SK-N-SH (cell line): ENCODE results near the gene PRICKLE2. TPM values are rescaled to one million over a fixed set of nuclear protein-coding genes. Genes with fewer than 3 reads are reported as not detected.

ENCODE experiments used
- CTCF ChIA-PET: fragments of 300-600, 350-600 bp; formaldehyde crosslinking; extraction: SDS; loops from one replicate; lab custom pipeline; 2021; lab: Yijun Ruan, JAX
- POLR2A ChIA-PET: fragments of 350-600 bp; sonication (Branson Sonifier 250); formaldehyde crosslinking; extraction: SDS; loops from one replicate; lab custom pipeline; 2020; ENCODE audit warnings: antibody characterized with exemption, inconsistent platforms; lab: Yijun Ruan, JAX
- DNase-seq: peaks from one replicate; pipeline ENCODE4 v3.0.0; 2012
- H2AFZ ChIP-seq: fragments of 200-600 bp; sonication (generic); 2 replicates; pipeline ENCODE4 v1.8.1; 2016; ENCODE audit warnings: antibody characterized with exemption, mild to moderate bottlenecking, low read depth
- H3F3A ChIP-seq: fragments of 200-600 bp; sonication (generic); replicated peaks from 2 replicates; pipeline ENCODE3; 2016; ENCODE audit warnings: antibody characterized with exemption, mild to moderate bottlenecking; ENCODE audit not compliant: insufficient read depth
- H3K27ac ChIP-seq, 2 experiments: fragments of 200-500 bp in 1 of 2; fragments of 200-600 bp in 1 of 2; sonication (Bioruptor generic) in 1 of 2; sonication (generic), shearing (Covaris generic) in 1 of 2; 2 replicates each; pipeline versions ENCODE4 v1.5.1 to v1.6.1; 2014 to 2016; ENCODE audit warnings: low read depth in 2 of 2, inconsistent platforms in 1 of 2, low read length in 1 of 2, mild to moderate bottlenecking in 1 of 2, mixed read lengths in 1 of 2
- H3K27me3 ChIP-seq: fragments of 200-600 bp; sonication (generic), shearing (Covaris generic); 2 replicates; pipeline ENCODE4 v1.6.1; 2016; ENCODE audit warnings: mixed run types; ENCODE audit not compliant: insufficient read depth
- H3K36me3 ChIP-seq, 2 experiments: fragments of 200-500 bp in 1 of 2; fragments of 200-600 bp in 1 of 2; sonication (Bioruptor generic) in 1 of 2; sonication (generic) in 1 of 2; replicated peaks in 1 of 2; 2 replicates each; pipeline versions ENCODE3 to v1.5.1; 2014 to 2016; ENCODE audit warnings: low read length in 1 of 2, mild to moderate bottlenecking in 1 of 2; ENCODE audit not compliant: insufficient read depth in 2 of 2, control insufficient read depth in 1 of 2
- H3K4me1 ChIP-seq, 2 experiments: fragments of 200-500 bp in 1 of 2; fragments of 200-600 bp in 1 of 2; sonication (Bioruptor generic) in 1 of 2; sonication (generic), shearing (Covaris generic) in 1 of 2; 2 replicates each; pipeline versions ENCODE4 v1.5.1 to v1.6.1; 2014 to 2016; ENCODE audit warnings: low read depth in 1 of 2, low read length in 1 of 2, mixed run types in 1 of 2; ENCODE audit not compliant: insufficient read depth in 2 of 2, control insufficient read depth in 1 of 2
- H3K4me2 ChIP-seq: fragments of 200-600 bp; sonication (generic), shearing (Covaris generic); 2 replicates; pipeline ENCODE4 v1.6.1; 2017; ENCODE audit warnings: mixed run types
- H3K4me3 ChIP-seq, 2 experiments: fragments of 200-500 bp in 1 of 2; fragments of 200-600 bp in 1 of 2; sonication (Bioruptor generic) in 1 of 2; sonication (generic), shearing (Covaris generic) in 1 of 2; 2 replicates each; pipeline versions ENCODE4 v1.5.1 to v1.8.1; 2014 to 2016; ENCODE audit warnings: low read depth in 2 of 2, inconsistent platforms in 1 of 2, low read length in 1 of 2, mild to moderate bottlenecking in 1 of 2, mixed read lengths in 1 of 2, moderate library complexity in 1 of 2
- H3K79me2 ChIP-seq: fragments of 200-600 bp; sonication (generic); 2 replicates; pipeline ENCODE4 v1.8.1; 2017; ENCODE audit warnings: mild to moderate bottlenecking; ENCODE audit not compliant: insufficient read depth
- H3K9ac ChIP-seq: fragments of 200-600 bp; sonication (generic); 2 replicates; pipeline ENCODE4 v1.6.1; 2017; ENCODE audit warnings: mixed run types
- H3K9me2 ChIP-seq: fragments of 200-600 bp; sonication (generic); 2 replicates; pipeline ENCODE4 v1.6.1; 2017; ENCODE audit warnings: mixed run types
- H3K9me3 ChIP-seq: fragments of 200-600 bp; sonication (generic); 2 replicates; pipeline ENCODE4 v1.6.1; 2017; ENCODE audit warnings: mixed run types, mild to moderate bottlenecking, moderate library complexity
- H4K20me1 ChIP-seq: fragments of 200-600 bp; sonication (generic); 2 replicates; pipeline ENCODE4 v1.6.1; 2017; ENCODE audit warnings: mild to moderate bottlenecking, mixed run types; ENCODE audit not compliant: insufficient read depth
- EZH2phosphoT487 ChIP-seq: fragments of 200-600 bp; sonication (generic); IDR thresholded peaks from 2 replicates; pipeline ENCODE4 v1.6.1; 2017; ENCODE audit warnings: low read depth, mixed run types, mild to moderate bottlenecking, antibody characterized with exemption, moderate library complexity, borderline replicate concordance
- FOSL2 ChIP-seq: IDR thresholded peaks from 2 replicates; pipeline ENCODE4 v1.4.0; 2012; ENCODE audit warnings: low read depth, mild to moderate bottlenecking, moderate library complexity, borderline replicate concordance
- GATA2 ChIP-seq: sonication (generic); formaldehyde crosslinking; IDR thresholded peaks from 2 replicates; pipeline ENCODE4 v1.5.0; 2020; ENCODE audit warnings: mild to moderate bottlenecking, missing genetic modification reagents
- MAX ChIP-seq: IDR thresholded peaks from 2 replicates; pipeline ENCODE4 v1.4.0; 2012; ENCODE audit warnings: low read depth
- MXI1 ChIP-seq: IDR thresholded peaks from 2 replicates; pipeline ENCODE4 v1.6.1; 2012; ENCODE audit warnings: mild to moderate bottlenecking, low read depth, low read length, improper control_type of control experiment
- NRF1 ChIP-seq: IDR thresholded peaks from 2 replicates; pipeline ENCODE4 v1.6.1; 2012; ENCODE audit warnings: low read depth, mild to moderate bottlenecking, low read length
- PBX3 ChIP-seq: IDR thresholded peaks from 2 replicates; pipeline ENCODE4; 2012
- RAD21 ChIP-seq: IDR thresholded peaks from 2 replicates; pipeline ENCODE4 v1.6.1; 2012; ENCODE audit warnings: mild to moderate bottlenecking, low read length
- RCOR1 ChIP-seq: fragments of 150-350 bp; IDR thresholded peaks from 2 replicates; pipeline ENCODE4 v1.6.1; 2017; ENCODE audit warnings: antibody characterized with exemption, low read length
- RFX5 ChIP-seq: IDR thresholded peaks from 2 replicates; pipeline ENCODE4 v1.6.1; 2012; ENCODE audit warnings: mild to moderate bottlenecking, improper control_type of control experiment, low read length
- TEAD4 ChIP-seq: IDR thresholded peaks from 2 replicates; pipeline ENCODE4 v1.4.0; 2012; ENCODE audit warnings: mild to moderate bottlenecking, borderline replicate concordance; ENCODE audit not compliant: insufficient read depth
- WGBS: methylation state at CpG from one replicate; pipeline ENCODE4 v1.1.6; 2017; ENCODE audit warnings: low lambda C conversion rate; 5-methylcytosine and 5-hydroxymethylcytosine counted together
- polyA plus RNA-seq, 3 experiments: library from polyadenylated mRNA; depleted of rRNA; stranded (reverse); fragments of >200 nt; gene quantifications; 2 replicates each; pipeline ENCODE4 v1.2.3, GENCODE V29; 2012
- small RNA-seq, 7 experiments: library from RNA; depleted of rRNA; stranded (forward); fragments of <200 nt; gene quantifications; one replicate each; pipeline ENCODE3, GENCODE V24; 2012

Gene PRICKLE2
- polyA plus RNA-seq, 1 of the 3 experiments (the other 2 are of a cell fraction) = 0.67 TPM

- CTCF ChIA-PET = interaction anchor here (1.0 to 5.1 kb wide), 2 partner anchors 12 to 441 kb away, joined by 3 to 32 read pairs; no protein-coding TSS in a partner anchor
- 88% methylated on average over 1 of the region's 1 CpG for WGBS
- no peaks in the 10 kb centered on the region for H3K9me3 ChIP-seq
Measured at GRCh38 chr3:64042952-64043351, 182.3 kb downstream of the PRICKLE2 start.

More at GRCh38 chr3:64042952-64043351, 182.3 kb downstream of the PRICKLE2 start:
- TF ChIP-seq TEAD4 (no peak), PBX3 (no peak), RAD21 (no peak), GATA2 (CRISPR knock-in tag) (no peak), MXI1 (no peak), MAX (no peak), RCOR1 (no peak), NRF1 (no peak), EZH2phosphoT487 (no peak), FOSL2 (no peak), RFX5 (no peak)
- no peaks in the 10 kb centered on the region for H4K20me1 ChIP-seq
- H3K4me1 ChIP-seq = peaks cover 0 to 10% of the 10 kb centered on the region in 2 experiments; a peak in 2 of 4 replicates
- no peaks in the 10 kb centered on the region for H3K79me2 ChIP-seq
- DNase-seq = no peak
- no peak overlapping the region for H3K4me2 ChIP-seq
- H2AFZ ChIP-seq = no peak overlapping the region
- POLR2A ChIA-PET = no interaction called here
- H3F3A ChIP-seq = no peaks in the 10 kb centered on the region
- H3K9me2 ChIP-seq = no peaks in the 10 kb centered on the region
- no peak overlapping the region for H3K27ac ChIP-seq
- no peak overlapping the region for H3K4me3 ChIP-seq
- H3K27me3 ChIP-seq = no peaks in the 10 kb centered on the region
- H3K36me3 ChIP-seq = no peaks in the 10 kb centered on the region
- H3K9ac ChIP-seq = no peak overlapping the region

Small RNA genes lying within 50 kb of the gene (small RNA-seq; reads per million reads assigned to genes)
- gene RF00012 = 0 reads per million in 7 experiments

Other genes with a start within 250 kb of the PRICKLE2 start
- gene PSMD6, start 202.0 kb downstream of the PRICKLE2 start, polyA plus RNA-seq (2012; rRNA removed) = 75.7 and 90.3 TPM in 2 replicates